BE2C (cell line): ENCODE results near the gene OSGEP.
A peak's percentile ranks its signal among the peaks of the same experiment; 100 is the strongest.

Source experiments
- DNase-seq: peaks from one replicate; pipeline ENCODE4 v3.0.0-alpha.2; 2020
- H3K27me3 ChIP-seq: fragments of 250-450 bp; sonication (Bioruptor Pico); 2 replicates; pipeline ENCODE4 v1.5.1; 2020; ENCODE audit warnings: mild to moderate bottlenecking
- H3K36me3 ChIP-seq: fragments of 250-450 bp; sonication (Bioruptor Pico); 2 replicates; pipeline ENCODE4 v1.5.1; 2020; ENCODE audit warnings: mild to moderate bottlenecking
- H3K4me1 ChIP-seq: fragments of 250-450 bp; sonication (Bioruptor Pico); 2 replicates; pipeline ENCODE4 v1.5.1; 2020
- H3K4me3 ChIP-seq: 2 replicates; pipeline ENCODE4 v1.5.1; 2011; ENCODE audit warnings: low read depth, low read length
- H3K9me3 ChIP-seq: fragments of 250-450 bp; sonication (Bioruptor Pico); 2 replicates; pipeline ENCODE4 v1.5.1; 2020
- TF ChIP-seq, protein P1 (sequence below): IDR thresholded peaks from 2 replicates; pipeline ENCODE4 v1.5.1; 2012; ENCODE audit warnings: mild to moderate bottlenecking, low read depth, low read length

OSGEP gene

DNA sequence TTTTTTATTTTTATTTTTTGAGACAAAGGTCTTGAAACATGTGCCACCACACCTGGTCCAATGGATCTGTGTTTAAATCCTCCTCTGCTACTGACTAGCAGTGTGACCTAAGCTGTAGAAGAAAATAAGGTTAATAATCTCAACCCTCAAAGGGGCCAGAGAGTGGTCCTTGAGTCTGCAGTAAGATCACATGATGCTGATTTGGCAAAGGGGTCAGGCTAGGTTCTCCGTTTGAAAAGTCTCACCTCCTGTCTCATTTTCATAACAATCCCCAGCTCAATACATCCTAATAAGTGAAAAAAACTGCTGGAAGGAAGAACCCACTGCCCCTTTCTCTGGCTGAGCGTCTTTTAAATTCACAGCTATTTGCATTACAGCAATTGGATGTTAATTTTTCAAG is 33.3 kb downstream of the OSGEP start:
- H3K4me1 ChIP-seq = no peaks in the 10 kb centered on the region

DNA sequence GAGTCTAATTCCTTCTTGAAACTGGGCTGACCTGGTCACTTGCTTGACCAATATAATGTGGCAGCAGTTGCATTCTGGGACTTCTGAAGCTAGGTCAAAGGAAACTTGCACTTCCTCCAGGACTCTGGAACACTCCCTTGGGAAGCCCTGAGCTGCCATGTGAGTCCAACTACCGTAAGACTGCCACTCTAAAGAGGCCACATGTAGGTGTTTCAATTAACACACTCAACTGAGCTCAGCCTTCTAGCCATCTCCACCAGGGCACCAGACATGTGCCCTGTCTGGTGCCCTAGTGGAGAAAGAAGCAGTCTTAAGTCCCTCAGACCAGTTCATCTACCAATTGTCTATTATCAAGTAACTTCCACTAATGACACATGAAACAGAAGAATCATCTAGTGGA is 35.2 kb downstream of the OSGEP start:
- H3K27me3 ChIP-seq = no peaks in the 10 kb centered on the region
- H3K36me3 ChIP-seq = no peaks in the 10 kb centered on the region
- no peaks in the 10 kb centered on the region for H3K9me3 ChIP-seq
- no peak overlapping the region for H3K4me3 ChIP-seq
- TF ChIP-seq, protein P1, sequence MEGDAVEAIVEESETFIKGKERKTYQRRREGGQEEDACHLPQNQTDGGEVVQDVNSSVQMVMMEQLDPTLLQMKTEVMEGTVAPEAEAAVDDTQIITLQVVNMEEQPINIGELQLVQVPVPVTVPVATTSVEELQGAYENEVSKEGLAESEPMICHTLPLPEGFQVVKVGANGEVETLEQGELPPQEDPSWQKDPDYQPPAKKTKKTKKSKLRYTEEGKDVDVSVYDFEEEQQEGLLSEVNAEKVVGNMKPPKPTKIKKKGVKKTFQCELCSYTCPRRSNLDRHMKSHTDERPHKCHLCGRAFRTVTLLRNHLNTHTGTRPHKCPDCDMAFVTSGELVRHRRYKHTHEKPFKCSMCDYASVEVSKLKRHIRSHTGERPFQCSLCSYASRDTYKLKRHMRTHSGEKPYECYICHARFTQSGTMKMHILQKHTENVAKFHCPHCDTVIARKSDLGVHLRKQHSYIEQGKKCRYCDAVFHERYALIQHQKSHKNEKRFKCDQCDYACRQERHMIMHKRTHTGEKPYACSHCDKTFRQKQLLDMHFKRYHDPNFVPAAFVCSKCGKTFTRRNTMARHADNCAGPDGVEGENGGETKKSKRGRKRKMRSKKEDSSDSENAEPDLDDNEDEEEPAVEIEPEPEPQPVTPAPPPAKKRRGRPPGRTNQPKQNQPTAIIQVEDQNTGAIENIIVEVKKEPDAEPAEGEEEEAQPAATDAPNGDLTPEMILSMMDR = no peak
- no peaks in the 10 kb centered on the region for H3K4me1 ChIP-seq
- no peak for DNase-seq

More for the DNA sequence above, 33.3 kb downstream of the OSGEP start:
- no peaks in the 10 kb centered on the region for H3K9me3 ChIP-seq
- TF ChIP-seq, protein P1 = no peak
- no peak overlapping the region for H3K4me3 ChIP-seq
- H3K27me3 ChIP-seq = no peaks in the 10 kb centered on the region
- no peaks in the 10 kb centered on the region for H3K36me3 ChIP-seq
- DNase-seq = no peak

DNA sequence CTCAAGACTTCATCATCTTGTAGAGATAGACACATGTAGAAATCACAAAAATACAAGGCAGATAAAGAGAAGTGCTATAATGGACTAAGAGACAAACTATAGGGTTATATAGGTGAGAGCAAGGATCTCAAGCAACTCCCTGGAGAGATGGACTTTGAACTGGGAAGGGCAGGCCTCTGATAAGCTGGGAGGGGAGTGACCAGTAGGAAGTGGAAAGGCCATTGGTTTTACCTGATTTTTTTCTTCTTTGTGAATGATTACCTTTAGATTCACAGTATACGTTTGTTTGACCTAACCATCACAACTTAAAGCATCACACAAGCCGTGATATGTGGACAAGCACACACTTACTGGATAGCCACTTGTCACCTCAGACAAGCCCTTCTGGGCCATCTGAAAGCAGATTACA is 36.1 kb downstream of the OSGEP start:
- Histone ChIP-seq H3K36me3 (no peaks in the 10 kb centered on the region), H3K4me3 (no peak overlapping the region), H3K27me3 (no peaks in the 10 kb centered on the region), H3K4me1 (no peaks in the 10 kb centered on the region), H3K9me3 (no peaks in the 10 kb centered on the region)
- no peak for DNase-seq
- TF ChIP-seq, protein P1 = no peak

DNA sequence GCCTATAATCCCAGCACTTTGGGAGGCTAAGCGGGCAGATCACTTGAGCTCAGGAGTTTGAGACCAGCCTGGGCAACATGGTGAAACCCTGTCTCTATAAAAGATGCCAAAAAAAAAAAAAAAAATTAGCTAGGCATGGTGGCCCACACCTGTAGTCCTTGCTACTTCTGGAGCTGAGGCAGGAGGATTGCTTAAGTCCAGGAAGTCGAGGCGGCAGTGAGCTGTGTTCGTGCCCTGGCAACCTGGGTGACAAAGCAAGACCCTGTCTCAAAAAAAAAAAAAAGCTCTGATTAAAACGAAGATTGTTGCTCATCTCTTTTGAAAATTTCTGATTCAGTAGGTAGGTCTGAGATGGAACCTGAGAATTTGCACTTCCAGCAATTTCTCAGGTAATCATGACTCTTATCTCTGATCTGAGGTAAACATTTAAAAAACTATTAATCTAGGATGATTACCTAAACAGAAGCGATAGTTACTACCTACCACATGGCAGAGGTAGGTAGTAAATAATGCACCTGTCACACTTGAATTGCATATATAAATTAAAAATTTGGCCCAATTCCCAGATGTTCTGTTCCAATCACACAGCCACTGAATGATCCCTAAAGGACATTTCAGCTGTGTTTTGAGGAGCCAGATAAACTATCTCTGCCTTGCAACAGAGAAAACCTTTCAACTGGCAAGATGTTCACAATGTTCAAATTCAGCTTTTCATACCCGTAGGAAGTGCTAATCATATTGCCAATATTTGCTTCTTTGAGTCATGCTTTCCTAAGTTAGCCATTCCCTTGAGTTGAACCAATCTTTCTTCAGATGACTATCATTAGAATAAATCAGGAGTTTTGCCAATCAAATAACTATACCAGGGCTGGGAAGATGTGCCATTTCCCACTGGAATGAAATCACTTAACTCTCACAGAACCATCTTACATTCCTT is 37.1 kb downstream of the OSGEP start:
- no peaks in the 10 kb centered on the region for H3K4me1 ChIP-seq
- DNase-seq = no peak
- no peak overlapping the region for H3K4me3 ChIP-seq
- H3K9me3 ChIP-seq = no peaks in the 10 kb centered on the region
- no peaks in the 10 kb centered on the region for H3K36me3 ChIP-seq
- TF ChIP-seq, protein P1 = no peak
- no peaks in the 10 kb centered on the region for H3K27me3 ChIP-seq

DNA sequence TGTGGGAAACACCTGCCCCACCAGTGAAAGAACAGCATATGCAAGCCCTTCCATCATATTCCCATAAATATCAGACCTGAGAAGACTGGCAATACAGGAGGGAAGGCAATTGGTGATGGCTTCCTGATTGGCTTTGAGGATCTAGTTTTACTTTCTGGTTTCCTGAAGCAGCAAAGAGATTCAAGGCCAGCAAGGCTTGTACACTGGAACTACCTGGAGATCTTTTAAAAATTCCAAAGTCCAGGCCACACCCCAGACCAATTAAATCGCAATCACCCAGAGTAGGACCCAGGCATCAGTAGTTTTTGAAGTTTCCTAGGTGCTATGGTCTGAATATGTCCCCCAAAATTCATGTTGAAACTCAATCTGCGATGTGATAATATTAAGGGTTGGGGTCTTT is 38.4 kb downstream of the OSGEP start:
- TF ChIP-seq, protein P1 = no peak
- Histone ChIP-seq H3K4me1 (no peaks in the 10 kb centered on the region), H3K27me3 (no peaks in the 10 kb centered on the region; the same call in 1 of the 2 replicates), H3K4me3 (no peak overlapping the region), H3K36me3 (no peaks in the 10 kb centered on the region), H3K9me3 (no peaks in the 10 kb centered on the region)
- no peak for DNase-seq

DNA sequence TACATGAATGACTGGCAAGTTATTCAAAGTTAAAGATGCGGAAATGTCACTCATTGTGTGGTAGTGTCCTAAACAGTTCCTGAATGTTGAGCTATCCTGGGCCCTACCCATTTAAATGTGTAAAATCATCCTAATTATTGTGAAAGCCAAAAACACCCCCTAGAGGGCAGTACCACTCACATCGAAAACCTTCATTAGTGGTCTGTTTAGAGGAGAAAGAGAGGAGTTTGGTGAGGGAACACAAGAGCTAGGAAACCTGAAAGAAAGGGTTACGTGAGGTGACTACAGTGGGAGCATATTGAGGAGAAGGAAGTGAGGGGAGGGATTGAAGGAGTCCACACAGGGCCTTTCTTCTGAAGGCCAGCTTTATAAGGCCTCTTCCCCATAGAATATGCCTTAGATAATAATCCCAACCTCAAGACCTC is 38.8 kb downstream of the OSGEP start:
- Histone ChIP-seq H3K36me3 (no peaks in the 10 kb centered on the region), H3K4me1 (no peaks in the 10 kb centered on the region), H3K9me3 (no peaks in the 10 kb centered on the region), H3K4me3 (no peak overlapping the region), H3K27me3 (no peaks in the 10 kb centered on the region; the same call in 1 of the 2 replicates)
- TF ChIP-seq, protein P1 = peak; percentile 72
- DNase-seq = peak; percentile 27
